Central memory CD4-positive, alpha-beta T cell (primary cell): ENCODE measurements around the gene HELLS.
"Not testable (repeated sequence)": the region's sequence is repeated elsewhere in the genome, so short reads cannot be mapped to it uniquely, and the experiment has no call there.

Experiments used
- DNase-seq: peaks from one replicate; pipeline ENCODE4 v3.0.0; 2022

HELLS gene

DNA sequence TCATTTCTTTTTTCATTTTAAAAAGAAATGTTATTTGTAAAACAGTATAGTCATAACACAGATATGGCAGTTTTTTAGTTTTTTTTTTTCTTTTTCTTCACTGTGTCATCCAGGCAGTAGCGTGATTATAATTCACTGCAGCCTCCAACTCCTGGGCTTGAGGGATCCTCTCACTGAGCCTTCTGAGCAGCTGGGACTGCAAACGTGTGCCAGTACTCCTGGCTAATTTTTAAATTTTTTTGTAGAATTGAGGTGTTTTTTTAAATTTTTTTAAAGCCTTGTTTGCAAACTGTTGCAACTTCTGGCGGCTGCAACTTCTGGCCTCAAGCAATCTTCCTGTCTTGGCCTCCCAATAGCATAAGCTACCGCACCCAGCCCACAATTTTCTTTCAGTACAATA lies 63.0 kb downstream of the HELLS start:
- DNase-seq, result no peak

DNA sequence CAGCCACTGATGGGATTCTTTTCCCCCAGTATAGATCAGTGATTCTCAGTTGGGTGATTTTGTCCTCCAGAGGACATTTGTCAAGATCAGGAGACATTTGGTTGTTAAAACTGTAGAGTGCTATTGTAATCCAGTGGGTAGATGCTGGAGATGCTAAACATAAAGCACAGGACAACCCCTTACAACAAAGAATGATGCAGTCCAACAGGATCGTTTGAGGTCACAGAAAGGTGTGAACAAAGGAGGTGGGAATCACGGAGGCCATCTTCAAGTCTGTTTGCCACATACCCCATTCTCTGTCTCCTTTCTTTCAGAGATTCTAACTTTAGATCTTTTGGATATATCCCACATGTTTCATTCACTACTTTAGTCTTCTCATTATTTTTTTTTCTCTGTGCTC lies 69.0 kb downstream of the HELLS start:
- DNase-seq, result no peak

DNA sequence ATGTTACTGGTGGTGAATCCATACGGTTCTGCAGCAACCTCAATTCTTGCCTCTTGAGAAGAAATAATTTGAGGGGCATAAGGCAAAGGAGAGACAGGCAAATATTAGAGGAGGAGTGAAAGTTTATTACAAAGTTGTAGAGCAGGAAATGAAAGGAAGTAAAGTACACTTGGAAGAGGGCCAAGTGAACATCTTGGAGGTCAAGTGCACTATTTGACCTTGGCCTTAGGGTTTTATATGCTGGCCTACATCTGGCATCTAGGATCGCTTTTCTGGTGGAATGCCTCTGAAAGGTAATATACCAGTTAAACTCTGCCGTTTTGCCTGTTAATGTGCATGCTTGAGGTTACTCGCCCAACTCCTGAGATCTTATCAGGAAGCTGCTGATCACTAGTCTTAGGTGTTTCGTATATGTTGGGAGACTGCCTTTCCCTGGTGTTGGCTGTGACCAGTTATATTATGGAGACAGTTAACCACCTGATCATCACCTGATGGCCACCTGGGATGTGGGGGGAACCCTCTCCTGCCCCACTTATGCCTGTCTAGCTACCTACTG lies 71.9 kb downstream of the HELLS start:
- DNase-seq, result no peak

- DNase-seq, result no peak
Measured at GRCh38 chr10:94622666-94623205, 77.1 kb downstream of the HELLS start.

DNA sequence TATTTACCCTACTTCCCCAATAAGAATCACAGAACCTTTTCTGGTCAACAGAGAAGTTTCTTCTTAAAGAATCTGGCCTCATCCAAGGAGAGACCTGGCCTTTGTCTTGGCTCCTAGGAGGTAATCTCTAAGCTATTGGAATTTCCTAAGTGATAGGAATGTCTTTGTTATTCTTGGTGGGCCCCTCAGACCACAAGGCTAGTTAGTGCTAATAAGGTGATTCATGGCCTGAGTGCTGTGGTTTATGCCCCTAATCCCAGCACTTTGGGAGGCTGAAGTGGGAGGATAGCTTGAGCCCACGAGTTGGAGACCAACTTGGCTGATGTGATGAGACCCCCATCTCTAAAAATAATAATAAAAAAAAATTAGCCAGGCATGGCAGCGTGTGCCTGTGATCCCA lies 78.0 kb downstream of the HELLS start:
- no peak for DNase-seq

DNA sequence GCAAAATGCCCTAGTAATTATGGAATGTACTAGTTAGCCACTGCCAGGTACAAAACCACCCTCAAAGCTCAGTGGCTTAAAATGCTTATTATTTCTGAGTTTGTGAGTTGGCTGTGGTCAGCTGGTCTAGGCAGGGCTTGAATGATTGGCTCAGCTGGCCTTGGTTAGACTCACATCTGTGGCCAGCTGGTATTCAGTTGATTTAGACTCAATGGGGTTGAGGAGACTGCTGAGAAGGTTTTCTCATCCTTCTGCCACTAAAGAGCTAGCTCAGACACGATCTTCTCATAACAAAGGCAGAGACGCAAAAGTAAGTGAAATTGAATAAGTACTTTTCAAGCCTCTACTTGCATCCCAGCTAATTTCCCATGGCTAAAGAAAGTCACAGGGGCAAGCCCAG lies 80.9 kb downstream of the HELLS start:
- DNase-seq, result no peak

DNA sequence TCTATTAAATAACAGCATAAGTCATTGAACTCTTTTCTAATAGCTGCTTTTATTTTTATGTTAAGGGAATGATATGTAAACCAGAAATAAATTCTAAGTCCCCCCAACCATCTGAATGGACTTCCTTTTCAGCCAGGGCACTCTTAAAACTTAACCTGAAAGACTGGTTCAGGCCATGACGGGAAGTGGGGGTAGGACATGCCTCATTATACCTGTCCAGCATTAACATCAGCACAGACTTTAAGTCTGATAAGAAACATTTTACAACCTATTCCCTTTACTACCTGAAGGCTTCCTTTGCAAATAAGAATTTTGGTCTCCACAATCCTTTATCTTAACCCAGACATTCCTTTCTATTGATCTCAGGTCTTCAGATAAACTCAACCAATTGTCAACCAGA lies 81.9 kb downstream of the HELLS start:
- no peak for DNase-seq

DNA sequence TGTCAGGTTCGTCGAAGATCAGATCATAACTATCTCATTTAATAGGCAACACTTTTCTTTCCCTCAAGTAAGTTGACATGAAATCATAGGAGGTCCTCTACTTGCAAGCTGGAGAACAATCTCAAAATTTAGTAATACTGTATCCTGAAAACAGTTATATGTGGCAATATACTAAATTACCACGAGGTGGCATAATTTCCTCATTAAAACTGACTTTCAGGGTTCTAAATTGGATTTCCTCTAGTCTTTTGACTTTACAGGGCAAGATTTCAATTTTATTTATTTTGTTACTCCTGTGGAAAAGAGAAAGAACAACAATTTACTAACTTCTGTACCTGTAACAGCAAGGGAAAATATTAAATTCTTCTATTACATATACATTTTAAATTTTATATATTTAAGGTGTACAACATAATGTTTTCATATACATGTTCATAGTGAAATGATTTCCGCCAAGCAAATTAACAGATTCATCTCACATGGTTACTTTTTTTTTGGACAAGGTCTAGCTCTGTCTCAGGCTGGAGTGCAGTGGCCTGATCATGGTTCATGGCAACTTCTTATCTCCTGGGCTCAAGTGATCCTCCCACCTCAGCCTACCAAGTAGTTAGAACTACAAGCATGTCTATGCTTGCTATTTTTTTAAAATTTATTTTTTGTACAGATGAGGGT lies 84.6 kb downstream of the HELLS start:
- DNase-seq, result no peak

DNA sequence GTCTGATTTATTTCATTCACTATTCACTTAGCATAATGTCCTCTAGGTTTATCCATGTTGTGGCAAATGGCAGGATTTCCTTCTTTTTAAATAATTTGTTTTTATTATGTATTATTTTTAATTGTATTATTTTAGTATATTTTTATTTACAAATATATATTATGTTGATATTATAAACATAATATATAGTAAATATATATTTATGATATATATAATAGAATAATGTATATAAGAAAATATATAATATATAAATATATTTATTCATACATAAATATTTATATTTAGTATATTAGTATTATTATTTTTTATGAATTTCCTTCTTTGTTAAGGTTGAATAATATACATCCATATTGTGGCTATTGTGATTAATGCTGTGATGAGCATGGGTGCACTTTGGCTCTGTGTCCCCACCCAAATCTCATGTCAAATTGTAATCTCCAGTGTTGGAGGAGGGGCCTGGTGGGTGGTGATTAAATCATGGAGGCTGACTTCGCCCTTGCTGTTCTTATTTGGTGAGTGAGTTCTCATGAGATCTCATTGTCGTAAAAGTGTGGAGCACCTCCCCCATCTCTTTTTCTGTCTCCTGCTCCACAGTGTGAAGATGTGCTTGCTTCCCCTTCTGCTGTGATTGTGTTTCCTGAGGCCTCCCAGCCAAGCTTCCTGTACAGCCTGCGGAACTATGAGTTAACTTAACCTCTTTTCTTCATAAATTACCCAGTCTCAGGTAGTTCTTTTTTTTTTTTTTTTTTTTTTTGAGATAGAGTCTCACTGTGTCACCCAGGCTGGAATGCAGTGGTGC lies 85.7 kb downstream of the HELLS start:
- no peak for DNase-seq

GRCh38 chr10:94632954-94633353 lies 87.4 kb downstream of the HELLS start:
- no peak for DNase-seq

DNA sequence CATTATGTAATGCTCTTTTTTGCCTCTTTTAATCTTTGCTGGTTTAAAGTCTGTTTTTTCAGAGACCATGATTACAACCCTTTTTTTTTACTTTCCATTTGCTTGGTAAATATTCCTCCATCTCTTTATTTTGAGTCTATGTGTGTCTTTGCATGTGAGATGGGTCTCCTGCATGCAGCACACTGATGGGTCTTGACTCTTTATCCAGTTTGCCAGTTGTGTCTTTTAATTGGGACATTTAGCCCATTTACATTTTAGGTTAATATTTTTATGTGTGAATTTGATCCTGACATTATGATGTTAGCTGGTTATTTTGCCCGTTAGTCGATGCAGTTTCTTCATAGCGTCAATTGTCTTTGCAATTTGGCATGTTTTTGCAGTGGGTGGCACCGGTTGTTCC lies 92.5 kb downstream of the HELLS start:
- DNase-seq, result not testable (repeated sequence)

DNA sequence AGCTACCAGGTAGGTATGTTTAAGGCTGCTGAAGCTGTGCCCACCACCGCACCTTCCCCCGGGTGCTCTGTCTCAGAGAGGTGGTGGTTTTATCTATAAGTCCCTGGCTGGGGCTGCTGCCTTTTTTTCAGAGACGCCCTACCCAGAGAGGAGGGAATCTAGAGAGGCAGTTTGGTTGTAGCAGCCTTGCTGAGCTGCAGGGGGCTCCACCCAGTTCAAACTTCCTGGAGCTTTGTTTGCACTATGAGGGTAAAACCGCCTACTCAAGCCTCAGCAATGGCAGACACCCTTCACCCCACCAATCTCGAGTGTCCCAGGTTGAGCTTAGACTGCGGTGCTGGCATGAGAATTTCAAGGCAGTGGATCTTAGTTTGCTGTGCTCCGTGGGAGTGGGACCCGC lies 94.3 kb downstream of the HELLS start:
- no peak for DNase-seq

DNA sequence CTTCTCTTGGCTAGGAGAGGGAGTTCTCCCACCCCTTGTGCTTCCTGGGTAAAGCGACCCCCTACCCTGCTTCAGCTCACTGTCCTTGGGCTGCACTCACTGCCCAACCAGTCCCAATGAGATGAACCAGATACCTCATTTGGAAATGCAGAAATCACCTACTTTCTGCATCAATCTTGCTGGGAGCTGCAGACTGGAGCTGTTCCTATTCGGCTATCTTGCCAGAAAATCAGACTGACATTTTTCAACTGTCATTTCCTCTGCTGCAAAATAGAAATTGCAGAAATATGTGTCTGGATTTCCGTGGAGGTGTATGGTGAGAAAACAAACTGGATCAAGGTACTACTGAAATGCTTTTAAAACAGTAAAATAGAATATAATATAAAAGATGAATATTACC lies 95.0 kb downstream of the HELLS start:
- no peak for DNase-seq

GRCh38 chr10:94641480-94641879 lies 95.9 kb downstream of the HELLS start:
- no peak for DNase-seq

- DNase-seq, result no peak
Measured at GRCh38 chr10:94644352-94644751, 98.8 kb downstream of the HELLS start.

- DNase-seq, result no peak
Measured at GRCh38 chr10:94645285-94645684, 99.7 kb downstream of the HELLS start.
